Keratinocyte (primary cell): ENCODE data around the gene TRAF1. TPM values are rescaled to one million over a fixed set of nuclear protein-coding genes. Genes with fewer than 3 reads are reported as not detected.

Experiments used
- DNase-seq: peaks from one replicate; pipeline ENCODE4 v3.0.0-alpha.2; 2011; ENCODE audit warnings: low read depth, missing footprints, low spot score
- FAIRE-seq: peaks from 2 replicates; lab custom pipeline; 2011; peaks lifted over from hg19 to GRCh38; lab: Jason Lieb, UNC
- H2AFZ ChIP-seq: 2 replicates; pipeline ENCODE4 v1.6.0; 2012; ENCODE audit warnings: low read length, control low read depth, inconsistent platforms; ENCODE audit not compliant: control insufficient read depth
- H3K27ac ChIP-seq: 2 replicates; pipeline ENCODE4 v1.5.1; 2011; ENCODE audit warnings: low read length; ENCODE audit not compliant: control insufficient read depth, insufficient read depth
- H3K27me3 ChIP-seq: 3 replicates; pipeline ENCODE4 v1.6.0; 2011; ENCODE audit warnings: low read length; ENCODE audit not compliant: control insufficient read depth, insufficient read depth; ENCODE audit errors: extremely low read depth
- H3K36me3 ChIP-seq, 2 experiments: 2 replicates in 1 of 2; 3 replicates in 1 of 2; pipeline ENCODE4 v1.5.1; 2011; ENCODE audit warnings: low read length in 2 of 2, mild to moderate bottlenecking in 1 of 2; ENCODE audit not compliant: control insufficient read depth in 2 of 2, insufficient read depth in 2 of 2; ENCODE audit errors: extremely low read depth in 1 of 2
- H3K4me1 ChIP-seq: 3 replicates; pipeline ENCODE4 v1.5.1; 2011; ENCODE audit warnings: low read length; ENCODE audit not compliant: control insufficient read depth, insufficient read depth; ENCODE audit errors: extremely low read depth
- H3K4me2 ChIP-seq: 3 replicates; pipeline ENCODE4 v1.6.0; 2011; ENCODE audit warnings: low read depth, low read length; ENCODE audit not compliant: control insufficient read depth, insufficient read depth; ENCODE audit errors: extremely low read depth
- H3K4me3 ChIP-seq, 3 experiments: fragments of 200-600 bp in 1 of 3; sonication (generic) in 1 of 3; 2 replicates in 2 of 3; 3 replicates in 1 of 3; pipeline ENCODE4 v1.5.1; 2011 to 2016; ENCODE audit warnings: low read length in 3 of 3, mild to moderate bottlenecking in 3 of 3, control low read depth in 2 of 3, inconsistent platforms in 1 of 3, low read depth in 1 of 3, mixed read lengths in 1 of 3, mixed run types in 1 of 3, moderate library complexity in 1 of 3; ENCODE audit not compliant: control insufficient read depth in 2 of 3, insufficient read depth in 2 of 3; ENCODE audit errors: extremely low read depth in 1 of 3
- H3K79me2 ChIP-seq: 2 replicates; pipeline ENCODE4 v1.6.0; 2012; ENCODE audit warnings: low read length; ENCODE audit not compliant: control insufficient read depth, insufficient read depth
- H3K9ac ChIP-seq: 3 replicates; pipeline ENCODE4 v1.6.0; 2011; ENCODE audit warnings: low read length; ENCODE audit not compliant: control insufficient read depth, insufficient read depth; ENCODE audit errors: extremely low read depth
- H3K9me1 ChIP-seq: 3 replicates; pipeline ENCODE4 v1.6.0; 2011; ENCODE audit warnings: low read length; ENCODE audit not compliant: control insufficient read depth, insufficient read depth; ENCODE audit errors: extremely low read depth
- H3K9me3 ChIP-seq: 2 replicates; pipeline ENCODE4 v1.5.1; 2012; ENCODE audit warnings: low read depth, low read length; ENCODE audit not compliant: control insufficient read depth
- H4K20me1 ChIP-seq: 3 replicates; pipeline ENCODE4 v1.6.0; 2011; ENCODE audit warnings: low read length; ENCODE audit not compliant: control insufficient read depth, insufficient read depth; ENCODE audit errors: extremely low read depth
- CTCF ChIP-seq, 3 experiments: IDR thresholded peaks in 1 of 3; conservative IDR thresholded peaks in 1 of 3; optimal IDR thresholded peaks in 1 of 3; 2 replicates in 2 of 3; 3 replicates in 1 of 3; pipeline versions ENCODE3 to v1.5.1; 2011; ENCODE audit warnings: low read length in 3 of 3, mild to moderate bottlenecking in 3 of 3, moderate library complexity in 2 of 3, control low read depth in 1 of 3, inconsistent platforms in 1 of 3; ENCODE audit not compliant: insufficient read depth in 2 of 3; ENCODE audit errors: extremely low read depth in 1 of 3
- EZH2 ChIP-seq: IDR thresholded peaks from one replicate; pipeline ENCODE4 v1.6.1; 2012; ENCODE audit warnings: inconsistent platforms, mild to moderate bottlenecking, low read length, moderate library complexity
- dilution Hi-C: fragments of 300-500 bp; cut with MboI; formaldehyde crosslinking; loops from one replicate; pipeline ENCODE4 v1.7.0; 2020; ENCODE audit warnings: low sequenced_read_pairs; ENCODE audit not compliant: extremely low pct_ligation_motif_present
- polyA plus RNA-seq, 5 experiments: library from polyadenylated mRNA; depleted of rRNA in 3 of 5; stranded (reverse) in 3 of 5; stranded (forward) in 1 of 5; unstranded in 1 of 5; fragments of >200 nt; gene quantifications; 1 replicate in 1 of 5; 2 replicates in 3 of 5; 3 replicates in 1 of 5; pipeline versions ENCODE4 v1.2.1 to v1.2.3, GENCODE V29; 2011 to 2012; ENCODE audit warnings: missing spikeins in 2 of 5, low read depth in 1 of 5, low replicate concordance in 1 of 5

Gene TRAF1
- polyA plus RNA-seq, 1 donor (not counting 4 experiments of a cell fraction or from before 2014, with no cell fraction given) = 1.2 TPM

GRCh38 chr9:120883608-120883996 lies 43.0 kb downstream of the TRAF1 start:
- peaks cover 4% of the 10 kb centered on the region for H3K27me3 ChIP-seq
- H3K4me2 ChIP-seq = no peak overlapping the region
- no peaks in the 10 kb centered on the region for H4K20me1 ChIP-seq
- no peak overlapping the region for H2AFZ ChIP-seq
- DNase-seq = no peak
- no peak overlapping the region for H3K4me3 ChIP-seq
- no peaks in the 10 kb centered on the region for H3K4me1 ChIP-seq
- no peak overlapping the region for H3K9ac ChIP-seq
- H3K9me3 ChIP-seq = no peaks in the 10 kb centered on the region
- H3K9me1 ChIP-seq = no peaks in the 10 kb centered on the region
- H3K27ac ChIP-seq = no peak overlapping the region
- no peaks in the 10 kb centered on the region for H3K36me3 ChIP-seq
- no peaks in the 10 kb centered on the region for H3K79me2 ChIP-seq
- FAIRE-seq = no peak
- dilution Hi-C loops = no loop called here
- TF ChIP-seq EZH2 = no peak
- TF ChIP-seq CTCF (optimal IDR thresholded peaks at IDR 0.05 in 1 of 3, IDR thresholded peaks at IDR 0.05 in 1 of 3, conservative IDR thresholded peaks at IDR 0.05 in 1 of 3; ENCODE audit: extremely low read depth in 1 of 3, insufficient read depth in 2 of 3, low read length in 3 of 3) = no peak

- H3K27me3 ChIP-seq = peaks cover 4% of the 10 kb centered on the region
- peaks cover under 1% of the 10 kb centered on the region for H3K4me1 ChIP-seq
- H3K4me2 ChIP-seq = no peak overlapping the region
- H3K4me3 ChIP-seq = no peak overlapping the region
- no peak overlapping the region for H3K27ac ChIP-seq
- DNase-seq (no peak), FAIRE-seq (no peak)
- H3K9ac ChIP-seq = no peak overlapping the region
- dilution Hi-C loops = no loop called here
- no peaks in the 10 kb centered on the region for H4K20me1 ChIP-seq
- no peaks in the 10 kb centered on the region for H3K36me3 ChIP-seq
- no peaks in the 10 kb centered on the region for H3K9me1 ChIP-seq
- H2AFZ ChIP-seq = no peak overlapping the region
- H3K9me3 ChIP-seq = no peaks in the 10 kb centered on the region
- no peaks in the 10 kb centered on the region for H3K79me2 ChIP-seq
- TF ChIP-seq CTCF (optimal IDR thresholded peaks at IDR 0.05 in 1 of 3, IDR thresholded peaks at IDR 0.05 in 1 of 3, conservative IDR thresholded peaks at IDR 0.05 in 1 of 3; ENCODE audit: extremely low read depth in 1 of 3, insufficient read depth in 2 of 3, low read length in 3 of 3) = no peak
- no peak for TF ChIP-seq EZH2
Observed at GRCh38 chr9:120882935-120883607, 43.5 kb downstream of the TRAF1 start.
